GM03348 (cell line): Measurements from ENCODE around the gene AP1M1.

Experiments used
- DNase-seq: peaks from one replicate; pipeline ENCODE4 v3.0.0; 2012; ENCODE audit warnings: low spot score

The AP1M1 gene

DNA sequence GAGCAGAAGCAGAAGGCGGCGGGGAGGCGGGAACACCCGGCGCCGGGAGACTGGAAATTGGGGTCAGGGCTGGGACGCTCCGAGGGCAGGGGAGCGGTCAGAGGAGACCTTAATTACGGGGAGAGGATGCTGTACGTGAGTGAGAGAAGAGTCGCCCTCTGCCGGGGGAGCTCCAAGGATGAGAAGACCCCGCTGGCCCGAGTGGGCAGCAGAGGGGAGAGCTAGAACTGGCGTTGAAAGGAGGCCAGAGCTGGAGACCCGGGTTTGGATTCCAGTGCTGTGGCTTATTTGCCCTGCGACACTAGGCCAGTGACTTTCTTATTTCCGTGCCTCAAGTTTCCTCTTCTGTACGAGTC, 12.0 kb upstream of the AP1M1 start:
- peak; percentile 61 for DNase-seq

GRCh38 chr19:16188521-16188920, 9.2 kb upstream of the AP1M1 start:
- DNase-seq, result no peak

DNA sequence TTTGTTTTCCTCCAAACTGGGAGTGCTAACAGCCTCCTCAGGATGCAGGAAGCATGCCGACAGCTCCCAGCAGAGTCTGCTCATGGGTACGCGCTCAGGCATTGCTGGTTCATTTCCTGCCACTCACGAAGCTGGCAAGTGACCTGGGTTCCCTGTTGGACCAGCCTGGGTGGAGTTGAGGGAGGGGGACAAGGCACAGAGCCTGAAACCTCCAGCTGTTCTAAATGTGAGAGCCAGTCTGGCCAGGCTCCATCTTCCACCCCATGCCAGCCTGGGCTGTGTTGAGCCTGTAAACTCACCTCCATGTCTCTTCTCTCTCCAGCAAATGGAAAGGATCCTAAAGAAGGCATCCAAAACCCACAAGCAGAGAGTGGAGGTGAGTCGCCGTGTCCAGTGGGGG, 7.5 kb upstream of the AP1M1 start:
- no peak for DNase-seq

- DNase-seq, result no peak
Measured at GRCh38 chr19:16190736-16191135, 7.0 kb upstream of the AP1M1 start.

GRCh38 chr19:16191216-16191908, 6.3 kb upstream of the AP1M1 start:
- no peak for DNase-seq

DNA sequence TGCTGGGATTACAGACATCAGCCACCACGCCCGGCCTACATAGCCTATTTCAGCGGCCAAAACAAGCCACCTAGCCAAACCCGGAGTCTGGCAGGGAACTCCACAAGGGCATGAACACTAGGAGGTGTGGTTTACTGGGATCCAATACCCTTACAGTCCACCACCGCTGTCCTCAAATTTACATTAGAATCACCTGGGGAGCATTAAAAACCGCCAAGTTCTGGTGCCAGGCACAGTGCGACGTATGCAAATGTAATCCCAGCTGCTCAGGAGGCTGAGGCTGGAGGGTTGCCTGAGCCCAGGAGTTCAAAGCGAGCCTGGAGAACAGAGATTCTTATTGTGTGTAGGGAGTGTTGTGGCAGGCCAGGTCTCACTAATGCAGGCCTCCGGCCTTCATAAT, 4.2 kb upstream of the AP1M1 start:
- DNase-seq, result no peak

DNA sequence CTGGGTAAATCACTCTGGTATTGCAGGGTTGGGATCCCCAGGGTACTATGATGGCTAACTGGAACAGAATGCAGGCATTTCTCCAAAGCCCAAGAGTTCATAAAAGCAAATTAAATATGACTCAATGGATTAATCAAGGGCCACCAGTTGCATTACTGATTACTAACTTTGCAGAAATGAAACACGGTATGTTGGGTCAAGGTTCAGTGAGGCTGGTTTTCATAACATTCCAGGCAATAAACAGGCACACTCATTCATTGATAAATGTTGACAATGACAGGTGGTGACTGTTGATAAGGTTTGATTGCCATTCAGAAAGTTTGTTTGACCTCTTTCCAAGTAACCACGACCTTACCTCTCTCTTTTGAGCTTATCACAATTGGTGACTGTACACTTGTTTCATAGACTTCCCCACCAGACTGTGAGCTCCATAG, 506 bp upstream of the AP1M1 start:
- DNase-seq, result peak; percentile 80

- DNase-seq, result peak; percentile 29
Measured at GRCh38 chr19:16198370-16198651, 600 bp downstream of the AP1M1 start.

DNA sequence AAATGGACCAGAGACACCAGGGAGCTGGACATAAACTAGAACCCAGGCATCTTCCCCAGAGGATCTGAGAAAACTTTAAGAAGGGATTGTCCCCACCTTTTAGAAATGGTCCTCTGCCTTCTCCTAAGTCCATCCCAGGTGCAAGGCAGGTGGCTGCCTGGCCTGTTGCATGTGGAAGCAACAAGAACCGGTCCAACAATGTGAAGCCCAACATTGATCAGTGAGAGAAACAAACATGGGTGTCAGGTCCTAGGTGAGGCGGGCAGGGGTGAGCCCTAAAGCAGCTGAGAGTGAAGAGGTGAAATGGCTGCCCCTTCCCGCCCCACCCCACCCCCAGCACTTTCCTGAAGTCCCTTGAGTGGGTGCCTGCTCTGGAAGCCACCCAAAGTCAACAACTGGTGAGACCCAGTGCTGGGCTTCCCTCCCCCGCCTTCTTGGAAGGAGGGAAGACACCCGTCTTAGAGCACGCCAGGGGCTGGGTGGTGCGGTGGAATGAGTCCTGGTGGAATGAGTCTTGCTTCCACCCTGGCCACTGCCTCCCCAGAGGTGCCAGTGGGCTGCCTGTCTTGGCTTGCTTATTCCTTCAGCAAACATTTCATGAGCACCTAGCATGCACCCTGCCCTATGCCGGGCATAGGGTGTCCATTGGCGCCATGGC, 1.7 kb downstream of the AP1M1 start:
- no peak for DNase-seq

DNA sequence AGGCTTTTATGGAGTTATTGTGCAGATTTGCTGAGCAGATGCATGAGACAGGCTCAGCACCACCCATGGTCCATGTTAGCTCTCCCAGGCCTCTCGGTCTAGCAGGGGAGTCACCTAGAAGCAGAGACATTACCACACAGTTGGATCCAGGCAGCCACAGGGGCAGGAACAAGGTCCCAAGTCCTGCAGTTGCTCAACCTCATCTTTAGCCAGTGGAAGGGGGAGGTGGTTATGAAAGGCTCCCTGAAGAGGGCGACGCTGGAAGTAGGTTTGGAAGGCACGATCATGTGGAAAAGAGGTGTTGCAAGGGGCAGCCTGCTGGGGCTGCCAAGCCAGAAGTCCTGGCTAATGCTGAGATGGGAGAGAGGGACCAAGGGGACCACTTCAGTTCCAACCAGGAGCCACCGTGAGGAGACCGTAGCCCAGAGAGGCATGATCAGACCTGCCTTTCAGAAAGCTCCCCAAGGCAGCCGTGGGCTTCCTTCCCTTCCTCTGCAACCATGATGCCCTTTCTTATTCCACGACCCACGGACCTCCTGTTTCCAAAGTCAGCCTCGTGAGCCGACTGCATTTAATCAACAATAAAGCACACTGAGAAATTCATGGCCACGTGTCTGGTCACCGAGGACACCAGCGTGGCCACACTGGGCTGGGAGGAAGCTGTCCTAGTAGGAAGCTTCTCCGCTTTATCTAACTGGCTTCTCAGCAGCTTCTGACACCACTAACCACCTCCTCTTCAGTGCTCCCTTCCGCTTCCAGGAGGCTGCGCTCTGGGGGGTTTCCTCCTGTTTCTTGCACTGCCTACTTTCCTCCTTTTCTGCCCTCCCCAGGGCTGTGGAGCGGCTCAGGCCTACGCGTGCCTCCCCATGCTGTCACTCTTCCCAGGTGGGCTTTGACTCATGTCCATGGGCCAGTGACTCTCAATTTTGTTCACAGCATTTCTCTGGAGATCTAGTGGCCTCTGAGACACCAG, 2.6 kb downstream of the AP1M1 start:
- DNase-seq, result peak; percentile 36

DNA sequence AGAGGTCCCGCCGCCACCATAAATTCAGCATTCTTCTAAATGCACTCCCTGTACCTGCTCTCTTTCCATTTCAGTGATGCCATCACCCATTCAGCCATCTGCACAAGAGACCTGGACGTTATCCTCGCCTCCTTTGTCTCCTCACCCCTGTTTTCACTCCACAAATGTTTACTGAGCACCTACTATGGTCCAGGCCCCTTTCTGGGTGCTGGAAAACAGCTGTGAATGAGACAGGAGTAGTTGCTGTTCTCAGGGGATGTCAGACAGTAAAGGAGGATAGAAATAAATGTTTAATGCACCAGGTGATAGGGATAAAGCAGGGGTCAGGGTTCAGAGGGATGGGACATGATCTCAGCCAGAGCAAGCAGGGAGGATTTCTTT, 3.3 kb downstream of the AP1M1 start:
- no peak for DNase-seq

GRCh38 chr19:16202320-16203255, 4.9 kb downstream of the AP1M1 start:
- DNase-seq, result peak; percentile 37

- DNase-seq, result no peak
Measured at GRCh38 chr19:16203256-16204004, 5.7 kb downstream of the AP1M1 start.

- DNase-seq, result no peak
Measured at GRCh38 chr19:16204005-16204294, 6.2 kb downstream of the AP1M1 start.

GRCh38 chr19:16205205-16206045, 7.7 kb downstream of the AP1M1 start:
- no peak for DNase-seq

DNA sequence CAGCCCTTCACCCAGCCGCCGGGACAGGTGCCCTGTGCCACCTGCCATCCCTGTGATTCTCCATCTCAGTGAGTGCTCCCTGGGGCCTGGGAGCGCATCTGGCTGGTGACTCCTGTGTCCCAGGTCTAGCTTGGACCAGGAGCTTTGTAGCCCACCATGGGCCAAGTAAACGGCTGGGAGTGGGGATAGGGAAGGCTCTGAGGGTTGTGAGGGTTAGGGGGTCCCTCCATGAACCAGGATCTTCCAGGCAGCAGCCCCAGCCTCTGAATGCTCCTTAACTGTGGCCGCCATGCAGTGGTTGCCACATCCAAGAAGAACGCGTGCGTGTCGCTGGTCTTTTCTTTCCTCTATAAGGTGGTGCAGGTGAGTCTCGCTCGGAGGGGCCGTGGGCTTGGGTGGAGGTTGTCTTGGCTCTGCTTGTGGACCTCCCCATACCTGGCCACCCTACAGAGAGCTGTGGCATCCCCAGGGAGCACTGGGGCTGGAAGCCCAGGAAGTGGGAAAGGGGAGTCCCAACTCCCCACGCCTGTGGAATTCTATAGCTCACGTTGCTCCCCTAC, 8.4 kb downstream of the AP1M1 start:
- no peak for DNase-seq

DNA sequence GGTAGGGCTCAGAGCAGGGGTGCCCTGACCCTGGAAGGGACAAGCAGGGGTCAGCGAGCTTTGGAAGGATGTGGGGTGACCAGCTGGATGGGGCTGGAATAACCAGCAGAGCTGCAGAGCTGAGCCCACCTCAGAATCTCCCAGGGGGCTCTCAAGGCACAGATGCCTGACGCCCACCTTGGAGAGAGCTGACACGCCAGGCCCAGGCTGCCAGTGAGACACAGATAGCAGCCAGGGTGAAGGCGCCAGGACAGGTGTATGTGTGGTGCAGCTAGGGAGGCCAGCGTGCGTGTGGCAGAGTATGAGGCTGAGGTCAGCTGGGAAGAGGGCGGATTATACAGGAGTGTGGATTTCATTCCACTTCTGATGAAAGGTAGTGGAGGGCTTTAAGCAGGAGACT, 8.9 kb downstream of the AP1M1 start:
- no peak for DNase-seq

DNA sequence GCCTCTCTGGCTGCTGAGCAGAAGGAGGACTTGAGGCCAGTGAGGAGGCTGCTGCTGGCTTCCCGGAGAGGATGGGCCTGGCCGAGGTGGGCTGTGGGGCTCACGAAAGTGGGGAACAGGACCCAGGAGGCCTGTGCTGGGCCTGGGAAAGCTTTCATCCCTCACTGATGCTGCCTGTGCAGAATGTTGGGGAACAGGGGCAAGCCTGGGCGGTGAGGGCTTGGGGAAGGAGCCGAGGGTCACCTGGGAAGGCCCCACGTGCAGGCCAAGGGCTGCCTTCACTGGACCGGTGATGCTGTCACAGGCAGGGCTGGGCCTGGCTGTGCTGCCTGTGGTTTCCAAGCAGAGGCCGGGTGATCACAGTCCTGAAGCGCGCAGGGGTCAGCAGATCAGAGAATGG, 9.4 kb downstream of the AP1M1 start:
- no peak for DNase-seq

DNA sequence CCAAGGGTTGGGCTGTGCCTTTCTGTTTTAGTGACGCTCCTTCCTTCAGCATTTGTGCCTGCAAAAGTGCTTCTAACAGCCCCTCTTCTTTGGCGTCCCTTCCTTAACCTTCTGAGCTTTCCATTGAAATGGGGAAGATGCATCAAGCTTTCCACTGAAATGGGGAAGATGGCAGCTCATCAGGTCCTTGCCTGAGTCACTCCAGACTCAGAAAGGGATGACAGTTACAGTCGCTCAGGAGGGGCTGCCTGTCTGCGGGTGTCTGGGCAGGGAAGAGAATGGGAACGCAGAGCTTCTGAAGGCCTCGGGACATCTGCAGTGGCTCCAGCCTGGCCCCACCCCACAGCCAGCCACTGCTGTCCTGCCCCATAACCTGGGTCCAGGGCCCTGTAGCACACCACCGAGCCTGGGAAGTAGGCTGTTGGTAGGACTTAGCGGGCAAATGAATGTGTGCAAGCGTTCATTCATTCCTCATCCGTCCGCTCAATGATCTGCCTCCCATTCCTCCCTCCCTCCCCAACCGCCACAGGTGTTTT, 9.8 kb downstream of the AP1M1 start:
- DNase-seq, result no peak
